T-helper 2 cell treated with Interferon-gamma antibody and Interleukin-4, amounts not matched to agents 100 ng/mL and 5 ng/mL, for 36 hours (primary cell): ENCODE data around the gene OSGEP. TPM values are rescaled to one million over a fixed set of nuclear protein-coding genes. Genes with fewer than 3 reads are reported as not detected.

Experiments used
- intact Hi-C: fragments of 100-400 bp; cut with micrococcal nuclease; formaldehyde crosslinking; loops from one replicate; pipeline ENCODE4 v1.15.1; 2023
- total RNA-seq: library from RNA; stranded (reverse); gene quantifications from 2 replicates; pipeline ENCODE4 v1.2.3, GENCODE V29; 2022

OSGEP gene
- total RNA-seq, 1 donor from 2014 or later: 64.5 TPM

DNA sequence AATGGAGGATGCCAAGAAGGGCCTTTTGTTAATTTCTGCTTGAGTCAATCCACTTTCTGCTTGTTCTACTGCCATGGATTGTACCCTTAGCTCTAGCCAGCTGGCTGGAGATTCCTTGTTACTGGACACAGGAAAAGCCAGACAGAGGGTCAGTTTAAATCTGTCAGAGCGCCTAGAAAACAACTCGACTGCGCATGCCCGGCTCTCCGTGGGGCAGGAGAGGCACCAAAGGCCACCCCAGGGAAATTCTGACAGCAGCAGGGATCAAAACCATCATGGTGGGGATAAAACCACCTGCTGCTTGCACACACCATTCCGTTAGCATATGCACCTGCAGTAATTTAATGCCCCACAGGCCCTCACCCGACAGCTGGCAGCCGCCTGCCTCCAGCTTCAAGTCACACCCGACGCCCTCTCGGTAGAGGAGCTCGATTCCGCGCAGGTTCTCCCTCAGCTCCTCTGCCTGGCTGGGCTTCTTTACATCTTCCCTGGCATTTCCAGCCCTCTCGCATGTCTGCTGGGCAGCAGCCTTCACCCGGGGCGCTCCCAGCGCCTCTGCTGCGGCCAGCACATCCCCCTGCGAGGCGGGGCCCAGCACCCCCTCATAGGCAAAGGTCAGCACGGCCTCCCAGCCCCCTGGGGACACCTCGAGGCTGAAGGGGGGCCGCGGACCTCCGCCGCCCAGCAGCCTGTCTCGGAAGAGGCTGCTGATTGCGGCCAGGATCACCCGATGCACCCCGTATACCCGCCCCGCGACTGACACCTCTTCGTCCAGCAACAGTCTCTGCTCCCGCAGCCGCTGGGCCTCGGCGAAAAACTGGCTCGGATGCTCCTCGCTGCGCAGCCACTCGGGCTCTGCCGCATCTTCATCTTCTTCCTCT, 19.7 kb downstream of the OSGEP start:
- intact Hi-C loops: no loop called here

DNA sequence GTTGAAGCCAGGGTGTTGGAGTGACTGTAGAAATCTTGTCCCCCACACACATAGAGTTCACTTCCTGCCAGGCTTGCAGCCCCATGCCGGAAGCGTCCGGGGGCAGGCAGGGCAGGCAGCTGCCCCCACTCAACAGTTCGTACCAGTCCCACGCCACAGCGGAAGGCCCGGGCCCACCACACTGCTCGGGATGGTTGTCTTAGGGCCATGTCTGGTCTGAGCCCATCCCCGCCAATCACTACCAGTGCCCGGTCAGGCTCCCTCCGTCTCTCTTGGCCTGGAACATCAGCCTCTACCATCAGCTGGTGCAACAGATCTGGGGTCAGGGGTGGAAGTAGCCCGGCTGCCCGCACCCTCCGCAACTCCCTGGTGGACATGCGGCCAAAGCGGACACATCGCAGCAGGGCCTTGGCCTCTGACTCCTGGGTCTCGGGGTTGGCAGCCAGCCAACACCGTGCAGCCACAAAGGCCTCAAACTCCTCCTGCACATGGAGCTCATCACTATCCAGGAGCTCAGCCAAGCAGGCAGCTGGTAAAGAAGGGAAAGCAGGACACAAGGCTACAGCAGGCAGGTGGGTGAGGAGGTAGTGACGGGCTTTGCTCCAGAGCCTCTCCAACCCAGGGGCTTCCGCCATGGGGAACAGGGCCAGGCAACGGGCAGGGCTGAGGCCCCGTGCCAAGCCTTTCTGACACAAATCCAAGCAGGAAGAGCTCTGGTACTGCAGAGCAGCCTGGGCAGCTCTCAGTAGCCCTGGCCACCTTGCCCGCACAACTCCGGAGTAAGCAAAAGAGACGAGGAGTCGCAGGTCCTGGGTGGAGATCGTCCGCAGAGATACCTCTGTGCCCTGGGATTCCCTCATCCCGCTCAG, 24.6 kb downstream of the OSGEP start:
- intact Hi-C loops: no loop called here

DNA sequence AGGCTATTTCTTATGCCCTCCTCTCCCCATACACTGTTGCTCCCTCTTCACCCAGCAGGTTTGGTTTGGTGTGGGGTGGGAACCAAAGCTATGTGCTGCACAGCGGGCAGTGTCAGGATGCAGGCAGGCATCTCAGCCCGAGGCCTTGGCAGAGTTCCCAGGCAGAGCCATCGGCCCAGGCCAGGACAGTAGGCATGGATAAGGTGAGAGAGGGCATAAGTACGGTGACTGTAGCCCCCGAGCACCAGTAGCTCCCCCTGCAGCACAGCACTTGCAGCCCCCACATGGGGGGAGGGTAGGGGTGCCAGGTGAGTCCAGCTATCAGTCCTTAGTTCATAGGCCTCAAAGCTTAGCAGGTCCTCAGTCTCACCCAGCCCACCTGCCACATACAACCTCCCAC, 25.8 kb downstream of the OSGEP start:
- intact Hi-C loops: no loop called here

GRCh38 chr14:20428010-20428365, 26.6 kb downstream of the OSGEP start:
- intact Hi-C loops: no loop called here

GRCh38 chr14:20427231-20428009, 27.2 kb downstream of the OSGEP start:
- intact Hi-C loops: no loop called here

- intact Hi-C loops: no loop called here
These were observed 29.8 kb downstream of the OSGEP start for GRCh38 chr14:20424851-20425250.

DNA sequence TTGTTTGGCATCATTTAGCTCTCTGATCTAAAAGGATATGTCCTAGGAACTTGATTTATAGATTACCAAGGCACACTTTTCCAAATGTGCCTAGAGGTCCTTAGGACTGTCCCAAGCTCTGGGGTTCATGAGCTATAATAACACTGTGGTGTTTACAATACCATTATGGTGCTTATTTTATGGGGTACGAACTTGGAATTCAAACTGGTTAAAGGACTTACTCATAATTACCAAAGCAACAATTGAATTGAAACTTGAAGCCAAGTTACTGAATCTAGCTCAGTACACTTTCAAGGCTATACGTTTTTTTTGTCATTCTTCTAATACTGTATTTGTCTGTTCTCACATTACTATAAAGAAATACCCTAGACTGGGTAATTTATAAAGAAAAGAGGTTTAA, 31.7 kb downstream of the OSGEP start:
- intact Hi-C loops: no loop called here

- intact Hi-C loops: no loop called here
These were observed 33.3 kb downstream of the OSGEP start for GRCh38 chr14:20421267-20421666.

DNA sequence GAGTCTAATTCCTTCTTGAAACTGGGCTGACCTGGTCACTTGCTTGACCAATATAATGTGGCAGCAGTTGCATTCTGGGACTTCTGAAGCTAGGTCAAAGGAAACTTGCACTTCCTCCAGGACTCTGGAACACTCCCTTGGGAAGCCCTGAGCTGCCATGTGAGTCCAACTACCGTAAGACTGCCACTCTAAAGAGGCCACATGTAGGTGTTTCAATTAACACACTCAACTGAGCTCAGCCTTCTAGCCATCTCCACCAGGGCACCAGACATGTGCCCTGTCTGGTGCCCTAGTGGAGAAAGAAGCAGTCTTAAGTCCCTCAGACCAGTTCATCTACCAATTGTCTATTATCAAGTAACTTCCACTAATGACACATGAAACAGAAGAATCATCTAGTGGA, 35.2 kb downstream of the OSGEP start:
- intact Hi-C loops: no loop called here

- intact Hi-C loops: no loop called here
These were observed 36.1 kb downstream of the OSGEP start for GRCh38 chr14:20418501-20418909.

DNA sequence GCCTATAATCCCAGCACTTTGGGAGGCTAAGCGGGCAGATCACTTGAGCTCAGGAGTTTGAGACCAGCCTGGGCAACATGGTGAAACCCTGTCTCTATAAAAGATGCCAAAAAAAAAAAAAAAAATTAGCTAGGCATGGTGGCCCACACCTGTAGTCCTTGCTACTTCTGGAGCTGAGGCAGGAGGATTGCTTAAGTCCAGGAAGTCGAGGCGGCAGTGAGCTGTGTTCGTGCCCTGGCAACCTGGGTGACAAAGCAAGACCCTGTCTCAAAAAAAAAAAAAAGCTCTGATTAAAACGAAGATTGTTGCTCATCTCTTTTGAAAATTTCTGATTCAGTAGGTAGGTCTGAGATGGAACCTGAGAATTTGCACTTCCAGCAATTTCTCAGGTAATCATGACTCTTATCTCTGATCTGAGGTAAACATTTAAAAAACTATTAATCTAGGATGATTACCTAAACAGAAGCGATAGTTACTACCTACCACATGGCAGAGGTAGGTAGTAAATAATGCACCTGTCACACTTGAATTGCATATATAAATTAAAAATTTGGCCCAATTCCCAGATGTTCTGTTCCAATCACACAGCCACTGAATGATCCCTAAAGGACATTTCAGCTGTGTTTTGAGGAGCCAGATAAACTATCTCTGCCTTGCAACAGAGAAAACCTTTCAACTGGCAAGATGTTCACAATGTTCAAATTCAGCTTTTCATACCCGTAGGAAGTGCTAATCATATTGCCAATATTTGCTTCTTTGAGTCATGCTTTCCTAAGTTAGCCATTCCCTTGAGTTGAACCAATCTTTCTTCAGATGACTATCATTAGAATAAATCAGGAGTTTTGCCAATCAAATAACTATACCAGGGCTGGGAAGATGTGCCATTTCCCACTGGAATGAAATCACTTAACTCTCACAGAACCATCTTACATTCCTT, 37.1 kb downstream of the OSGEP start:
- intact Hi-C loops: no loop called here

DNA sequence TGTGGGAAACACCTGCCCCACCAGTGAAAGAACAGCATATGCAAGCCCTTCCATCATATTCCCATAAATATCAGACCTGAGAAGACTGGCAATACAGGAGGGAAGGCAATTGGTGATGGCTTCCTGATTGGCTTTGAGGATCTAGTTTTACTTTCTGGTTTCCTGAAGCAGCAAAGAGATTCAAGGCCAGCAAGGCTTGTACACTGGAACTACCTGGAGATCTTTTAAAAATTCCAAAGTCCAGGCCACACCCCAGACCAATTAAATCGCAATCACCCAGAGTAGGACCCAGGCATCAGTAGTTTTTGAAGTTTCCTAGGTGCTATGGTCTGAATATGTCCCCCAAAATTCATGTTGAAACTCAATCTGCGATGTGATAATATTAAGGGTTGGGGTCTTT, 38.4 kb downstream of the OSGEP start:
- intact Hi-C loops: no loop called here

DNA sequence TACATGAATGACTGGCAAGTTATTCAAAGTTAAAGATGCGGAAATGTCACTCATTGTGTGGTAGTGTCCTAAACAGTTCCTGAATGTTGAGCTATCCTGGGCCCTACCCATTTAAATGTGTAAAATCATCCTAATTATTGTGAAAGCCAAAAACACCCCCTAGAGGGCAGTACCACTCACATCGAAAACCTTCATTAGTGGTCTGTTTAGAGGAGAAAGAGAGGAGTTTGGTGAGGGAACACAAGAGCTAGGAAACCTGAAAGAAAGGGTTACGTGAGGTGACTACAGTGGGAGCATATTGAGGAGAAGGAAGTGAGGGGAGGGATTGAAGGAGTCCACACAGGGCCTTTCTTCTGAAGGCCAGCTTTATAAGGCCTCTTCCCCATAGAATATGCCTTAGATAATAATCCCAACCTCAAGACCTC, 38.8 kb downstream of the OSGEP start:
- intact Hi-C loops: loop anchor here (1.0 kb wide), 1 partner anchor 194 kb away; no protein-coding TSS in a partner anchor

DNA sequence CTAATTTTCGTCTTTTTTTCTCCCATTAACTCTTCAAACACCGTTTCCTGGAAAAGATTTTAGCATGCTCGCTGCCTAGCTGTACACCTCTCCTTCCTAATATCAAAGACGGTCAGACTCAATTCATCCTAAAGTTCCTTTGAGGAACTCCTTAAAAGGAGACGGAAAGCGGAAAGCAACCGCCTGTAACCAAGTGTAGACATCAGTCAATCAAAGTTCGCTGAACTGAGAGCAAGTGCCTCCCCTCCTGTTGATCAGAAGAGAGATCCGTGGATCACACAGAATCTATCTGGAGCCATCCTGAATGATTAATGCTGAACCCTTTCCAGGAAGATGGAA, 40.9 kb downstream of the OSGEP start:
- intact Hi-C loops: loop anchor here (1.0 to 2.0 kb wide), 6 partner anchors 42 to 267 kb away; partner anchors contain the start of genes APEX1, CCNB1IP1, PARP2 and PIP4P1

DNA sequence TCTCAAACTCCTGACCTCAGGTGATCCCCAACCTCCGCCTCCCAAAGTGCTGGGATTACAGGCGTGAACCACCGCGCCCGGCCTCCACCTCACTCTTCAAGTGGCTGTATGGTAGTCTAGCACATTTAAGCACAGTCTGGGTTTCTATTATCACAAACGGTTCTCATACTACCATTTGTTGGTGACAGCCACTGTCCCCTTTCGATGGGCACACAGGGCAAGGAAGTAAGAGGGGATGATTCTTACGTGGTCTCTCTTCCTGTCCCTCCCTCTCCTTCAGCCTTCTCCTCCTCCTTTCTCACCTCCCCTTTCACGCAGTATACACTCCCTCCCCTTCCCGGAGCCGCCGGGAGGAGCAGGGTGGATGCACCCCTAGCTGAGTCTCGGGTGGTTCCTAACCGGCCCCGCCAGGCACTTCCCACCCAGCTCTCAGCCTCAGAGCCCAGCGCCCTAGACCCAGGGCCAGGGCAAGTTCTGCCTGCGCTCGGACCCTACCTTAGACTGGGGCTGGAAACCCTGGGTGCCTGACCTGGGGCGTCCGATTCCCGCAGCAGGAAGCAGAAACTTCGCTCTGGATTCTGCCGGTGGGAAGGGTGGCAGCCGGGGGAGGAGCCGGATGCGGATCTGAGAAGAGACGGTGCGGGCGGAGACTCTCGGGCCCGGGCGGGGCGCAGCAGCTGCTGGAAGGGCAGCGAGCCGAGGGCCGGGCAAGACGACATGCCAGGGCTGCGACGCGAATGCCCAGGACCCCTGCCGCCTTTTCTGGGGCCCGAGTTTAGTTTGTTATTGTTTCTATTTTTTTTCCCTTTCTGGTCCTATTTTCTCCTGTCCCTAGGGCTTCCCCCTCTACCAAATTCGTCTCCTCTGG, 41.5 kb downstream of the OSGEP start, which contains the start of gene TEP1:
TSS of gene TEP1 (minus strand) at position 626 of the 868 bp plus-strand sequence. CDS start 5,062 bp downstream, outside the sequence.
- intact Hi-C loops: loop anchor here (1.0 to 2.0 kb wide), 6 partner anchors 42 to 268 kb away; partner anchors contain the start of genes APEX1, CCNB1IP1, PARP2 and PIP4P1

GRCh38 chr14:20412411-20412810, 42.2 kb downstream of the OSGEP start:
- intact Hi-C loops: loop anchor here (2.0 kb wide), 3 partner anchors 80 to 268 kb away; partner anchors contain the start of gene CCNB1IP1

DNA sequence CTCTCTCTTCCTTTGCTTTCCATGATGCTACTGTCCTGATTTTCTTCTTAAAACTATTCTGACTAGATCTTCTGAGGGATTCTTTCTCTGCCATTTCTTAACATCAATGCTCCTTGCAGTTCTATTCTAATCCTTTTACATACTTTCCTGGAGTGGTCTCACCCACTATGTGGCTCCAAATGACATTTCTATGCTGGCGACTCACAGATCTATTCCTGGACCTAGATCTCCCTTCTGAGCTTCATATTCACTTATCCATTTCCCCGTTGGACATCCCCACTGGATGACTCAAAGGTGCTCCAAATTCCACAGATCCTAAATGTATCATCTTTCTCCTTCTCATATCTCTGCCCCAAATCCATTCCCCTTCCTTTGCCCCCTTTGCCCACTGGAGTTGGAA, 45.4 kb downstream of the OSGEP start:
- intact Hi-C loops: no loop called here

GRCh38 chr14:20403521-20403920, 51.1 kb downstream of the OSGEP start:
- intact Hi-C loops: no loop called here

DNA sequence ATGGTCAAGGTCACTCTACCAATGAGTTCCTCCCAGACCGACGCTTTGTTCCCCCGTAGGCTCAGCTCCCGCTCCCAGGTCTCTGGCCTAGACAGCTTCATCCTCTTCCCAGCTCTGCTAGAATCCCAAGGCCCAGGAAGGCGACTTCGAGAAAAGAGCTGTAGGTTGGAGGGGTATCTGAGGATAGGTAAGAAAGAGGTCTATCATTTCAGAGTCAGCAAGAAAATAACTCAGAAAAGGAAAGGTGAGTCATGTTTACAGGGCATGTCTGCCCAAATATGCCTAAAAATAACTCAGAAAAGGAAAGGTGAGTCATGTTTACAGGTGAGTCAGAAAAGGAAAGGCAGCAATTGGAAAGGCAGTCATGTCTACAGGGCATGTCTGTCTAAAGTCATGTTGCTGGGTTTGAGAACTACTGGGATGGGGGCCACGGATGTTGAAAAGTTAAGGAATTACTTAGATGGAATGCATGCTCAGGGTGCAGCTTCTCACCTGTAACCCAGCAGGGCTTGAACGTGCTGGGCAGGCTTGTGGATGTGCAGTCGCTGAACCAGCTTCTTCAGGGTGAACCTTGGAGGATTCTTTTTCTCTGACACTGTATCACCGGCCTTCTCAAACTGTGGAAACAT, 53.5 kb downstream of the OSGEP start:
- intact Hi-C loops: no loop called here
